ENCODE data around the gene PRKAG2.

DNA sequence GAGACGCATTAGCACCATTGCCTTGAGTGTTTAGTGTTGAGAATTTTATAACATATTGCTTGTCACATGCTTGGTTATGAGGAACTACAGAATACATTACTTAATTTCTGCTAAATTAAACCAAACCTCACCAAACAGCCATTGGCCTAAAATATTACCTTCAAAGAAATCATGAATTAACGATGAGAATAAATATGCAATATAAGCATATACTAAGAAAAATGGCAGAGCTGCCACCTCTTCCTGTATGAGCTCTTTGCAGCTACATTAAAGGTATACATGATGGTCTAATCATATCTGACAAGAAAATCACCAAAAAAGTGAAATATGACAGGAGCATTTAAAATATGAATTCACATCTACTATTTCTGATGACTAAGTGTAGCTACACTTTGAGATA lies 352.1 kb downstream of the PRKAG2 start:
- TF ChIP-seq, protein P1, sequence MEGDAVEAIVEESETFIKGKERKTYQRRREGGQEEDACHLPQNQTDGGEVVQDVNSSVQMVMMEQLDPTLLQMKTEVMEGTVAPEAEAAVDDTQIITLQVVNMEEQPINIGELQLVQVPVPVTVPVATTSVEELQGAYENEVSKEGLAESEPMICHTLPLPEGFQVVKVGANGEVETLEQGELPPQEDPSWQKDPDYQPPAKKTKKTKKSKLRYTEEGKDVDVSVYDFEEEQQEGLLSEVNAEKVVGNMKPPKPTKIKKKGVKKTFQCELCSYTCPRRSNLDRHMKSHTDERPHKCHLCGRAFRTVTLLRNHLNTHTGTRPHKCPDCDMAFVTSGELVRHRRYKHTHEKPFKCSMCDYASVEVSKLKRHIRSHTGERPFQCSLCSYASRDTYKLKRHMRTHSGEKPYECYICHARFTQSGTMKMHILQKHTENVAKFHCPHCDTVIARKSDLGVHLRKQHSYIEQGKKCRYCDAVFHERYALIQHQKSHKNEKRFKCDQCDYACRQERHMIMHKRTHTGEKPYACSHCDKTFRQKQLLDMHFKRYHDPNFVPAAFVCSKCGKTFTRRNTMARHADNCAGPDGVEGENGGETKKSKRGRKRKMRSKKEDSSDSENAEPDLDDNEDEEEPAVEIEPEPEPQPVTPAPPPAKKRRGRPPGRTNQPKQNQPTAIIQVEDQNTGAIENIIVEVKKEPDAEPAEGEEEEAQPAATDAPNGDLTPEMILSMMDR (IDR thresholded peaks at IDR 0.05; ENCODE audit: low read length): no peak
- no peak for TF ChIP-seq EZH2 (IDR thresholded peaks at IDR 0.05; ENCODE audit: borderline replicate concordance, low read length)

Measured in OCI-LY1 (cell line).